C4-2B (cell line): ENCODE measurements around the gene AGTRAP.

ENCODE experiments used
- H3K27ac ChIP-seq: fragments of 450-650 bp; 2 replicates; pipeline ENCODE4 v1.5.1; 2017
- ZFX ChIP-seq: fragments of 450-650 bp; IDR thresholded peaks from 2 replicates; pipeline ENCODE4 v1.6.1; 2017
- TF ChIP-seq, protein P1 (sequence below): fragments of 450-650 bp; conservative IDR thresholded peaks from 2 replicates; pipeline ENCODE4 v1.5.1; 2017; ENCODE audit warnings: mild to moderate bottlenecking

The AGTRAP gene

DNA sequence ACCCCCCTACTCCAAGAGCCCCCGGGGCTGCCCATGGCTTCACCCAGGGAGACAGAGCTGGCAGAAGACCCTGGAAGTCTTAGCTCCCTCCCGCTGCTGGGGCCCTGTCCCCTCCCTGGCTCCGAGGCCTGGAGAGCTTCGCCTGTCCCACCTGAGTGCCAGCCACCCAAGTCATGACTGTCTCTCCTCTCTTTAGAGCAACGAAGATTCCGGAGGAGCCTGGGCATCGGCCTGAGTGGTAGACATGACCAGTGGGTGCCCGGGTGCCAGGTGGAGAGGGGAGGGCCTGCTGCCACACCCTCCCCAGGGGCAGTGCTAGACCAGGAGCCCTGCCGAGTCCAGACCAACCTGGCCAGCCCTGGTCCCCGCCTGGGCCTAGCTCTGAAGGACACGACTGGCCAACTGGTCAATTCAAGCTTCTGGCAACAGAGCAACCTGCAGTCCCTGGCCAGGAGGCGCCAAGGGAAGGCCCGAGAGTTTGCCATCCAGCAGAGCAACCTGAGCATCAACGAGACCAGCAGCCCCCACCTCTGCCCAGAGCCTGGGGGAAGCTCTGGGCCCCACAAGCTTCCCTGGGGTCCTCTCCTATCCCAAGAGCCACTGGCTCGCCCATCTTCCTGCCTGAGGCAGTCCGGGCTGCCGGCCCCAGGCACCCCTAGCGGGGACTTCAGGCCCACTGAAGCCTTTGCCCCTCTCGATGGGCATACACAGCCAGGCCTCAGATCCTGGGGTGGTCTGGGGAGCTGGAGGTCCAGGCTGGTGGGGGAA, 29.9 kb downstream of the AGTRAP start:
- H3K27ac ChIP-seq: no peak overlapping the region
- TF ChIP-seq ZFX: no peak
- TF ChIP-seq, protein P1, sequence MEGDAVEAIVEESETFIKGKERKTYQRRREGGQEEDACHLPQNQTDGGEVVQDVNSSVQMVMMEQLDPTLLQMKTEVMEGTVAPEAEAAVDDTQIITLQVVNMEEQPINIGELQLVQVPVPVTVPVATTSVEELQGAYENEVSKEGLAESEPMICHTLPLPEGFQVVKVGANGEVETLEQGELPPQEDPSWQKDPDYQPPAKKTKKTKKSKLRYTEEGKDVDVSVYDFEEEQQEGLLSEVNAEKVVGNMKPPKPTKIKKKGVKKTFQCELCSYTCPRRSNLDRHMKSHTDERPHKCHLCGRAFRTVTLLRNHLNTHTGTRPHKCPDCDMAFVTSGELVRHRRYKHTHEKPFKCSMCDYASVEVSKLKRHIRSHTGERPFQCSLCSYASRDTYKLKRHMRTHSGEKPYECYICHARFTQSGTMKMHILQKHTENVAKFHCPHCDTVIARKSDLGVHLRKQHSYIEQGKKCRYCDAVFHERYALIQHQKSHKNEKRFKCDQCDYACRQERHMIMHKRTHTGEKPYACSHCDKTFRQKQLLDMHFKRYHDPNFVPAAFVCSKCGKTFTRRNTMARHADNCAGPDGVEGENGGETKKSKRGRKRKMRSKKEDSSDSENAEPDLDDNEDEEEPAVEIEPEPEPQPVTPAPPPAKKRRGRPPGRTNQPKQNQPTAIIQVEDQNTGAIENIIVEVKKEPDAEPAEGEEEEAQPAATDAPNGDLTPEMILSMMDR: no peak

DNA sequence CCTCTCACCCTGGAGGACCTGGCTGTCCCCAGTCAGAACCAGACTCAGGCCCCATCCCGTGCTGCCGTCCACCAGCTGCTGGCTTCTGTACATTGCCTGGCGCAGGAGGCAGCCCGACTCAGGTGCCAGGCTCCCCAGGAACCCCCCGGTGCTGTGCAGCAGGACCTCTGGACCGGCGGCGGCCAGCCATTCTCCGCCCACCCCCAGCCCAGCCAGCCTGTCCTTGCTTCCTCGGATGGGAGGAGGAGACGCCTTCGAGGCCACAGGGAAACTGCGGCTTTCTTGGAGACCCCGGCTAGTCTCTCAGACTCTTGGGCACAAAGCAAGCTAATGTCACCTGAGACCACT, 30.5 kb downstream of the AGTRAP start:
- no peak for TF ChIP-seq ZFX
- TF ChIP-seq, protein P1: no peak
- H3K27ac ChIP-seq: no peak overlapping the region

DNA sequence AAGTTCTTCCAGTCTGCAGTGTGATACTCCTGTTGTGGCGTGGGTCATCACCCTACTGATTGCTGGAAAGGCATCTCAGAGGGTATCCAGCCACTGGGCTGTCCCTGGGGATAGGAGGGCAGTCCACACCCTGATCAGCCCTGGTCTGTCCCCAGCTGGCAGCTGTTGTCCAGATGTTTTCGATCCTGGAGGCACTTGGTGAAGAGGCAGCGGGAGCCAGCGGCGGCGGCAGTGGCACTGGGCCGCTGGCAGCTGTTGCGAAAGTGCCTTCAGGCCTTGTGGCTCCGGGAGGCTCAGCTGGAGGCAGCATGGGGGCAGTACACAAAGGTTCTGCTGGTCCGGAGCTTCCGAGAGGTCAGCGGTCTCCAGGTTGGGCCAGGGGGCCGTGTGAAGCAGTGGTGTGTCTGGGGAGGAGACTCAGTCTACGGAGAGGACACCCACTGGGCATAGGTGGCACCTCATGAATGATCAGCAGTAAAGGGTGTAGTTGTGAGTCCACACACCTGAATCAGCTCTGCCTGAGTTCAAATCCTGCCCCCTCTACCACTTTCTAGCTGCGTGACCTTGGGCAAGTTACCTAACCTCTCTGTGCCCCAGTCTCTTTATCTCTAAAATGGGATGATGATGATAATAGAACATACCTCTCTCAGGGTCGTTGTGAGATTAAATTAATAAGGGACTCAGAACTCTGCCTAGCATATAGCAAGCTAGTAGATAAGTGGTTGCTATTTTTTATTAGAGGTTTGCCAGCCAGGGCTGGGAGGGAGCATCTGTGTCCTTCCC, 32.2 kb downstream of the AGTRAP start:
- H3K27ac ChIP-seq: no peak overlapping the region
- TF ChIP-seq, protein P1: no peak

DNA sequence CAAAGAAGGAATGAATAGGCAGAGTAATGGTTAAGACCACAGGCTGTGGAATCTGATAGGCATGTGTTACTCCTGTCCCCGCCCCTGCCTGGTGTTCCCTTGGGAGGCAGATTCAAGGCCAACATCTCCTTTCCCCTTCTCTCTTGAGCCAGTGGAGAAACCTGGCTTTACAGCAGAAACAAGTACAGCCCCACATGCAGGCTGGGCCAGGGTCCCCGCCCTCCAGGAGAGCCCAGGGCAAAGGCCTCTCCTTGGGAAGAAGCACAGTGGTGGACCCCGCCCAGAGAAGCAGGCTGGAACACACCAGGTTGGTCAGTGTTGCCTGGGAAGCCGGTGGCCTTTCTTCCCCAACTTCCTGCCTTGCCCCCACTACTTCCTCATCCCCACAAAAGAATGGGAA, 32.9 kb downstream of the AGTRAP start:
- no peak for TF ChIP-seq ZFX
- H3K27ac ChIP-seq: no peak overlapping the region

DNA sequence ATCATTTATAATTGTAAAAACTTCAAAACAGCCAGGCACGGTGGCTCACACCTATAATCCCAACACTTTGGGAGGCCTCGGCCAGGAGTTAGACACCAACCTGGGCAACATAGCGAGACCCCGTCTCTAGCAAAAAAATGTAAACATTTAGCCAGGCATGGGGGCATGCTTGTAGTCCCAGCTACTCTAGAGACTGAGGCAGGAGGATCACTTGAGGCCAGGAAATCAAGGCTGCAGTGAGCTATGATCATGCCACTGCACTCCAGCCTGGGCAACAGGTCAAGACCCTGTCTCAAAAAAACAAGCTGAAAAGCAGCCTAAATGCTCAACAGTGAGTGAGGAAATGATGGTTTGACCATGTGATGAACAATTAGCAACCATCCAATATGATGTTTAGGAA, 33.3 kb downstream of the AGTRAP start:
- H3K27ac ChIP-seq: no peak overlapping the region
- no peak for TF ChIP-seq ZFX
- TF ChIP-seq, protein P1: no peak

DNA sequence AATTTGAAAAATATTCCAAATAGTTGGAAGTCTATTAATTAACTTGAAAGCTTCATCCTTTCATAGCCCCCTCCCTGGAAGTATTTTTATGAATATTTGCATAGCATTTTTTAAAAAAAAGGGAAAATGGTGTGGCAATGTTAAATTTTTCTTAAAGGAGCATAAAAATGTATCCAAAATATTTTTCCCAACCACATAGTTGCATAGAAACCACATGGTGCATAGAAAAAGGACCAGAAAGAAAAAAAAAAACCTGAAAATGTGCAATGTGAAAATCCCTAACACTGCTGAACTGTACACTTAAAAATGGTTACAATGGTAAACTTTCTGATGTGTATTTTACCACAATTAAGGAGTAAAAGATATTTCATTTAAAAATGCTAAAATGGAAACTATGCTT, 34.1 kb downstream of the AGTRAP start:
- no peak overlapping the region for H3K27ac ChIP-seq
- TF ChIP-seq, protein P1: no peak
- TF ChIP-seq ZFX: no peak

DNA sequence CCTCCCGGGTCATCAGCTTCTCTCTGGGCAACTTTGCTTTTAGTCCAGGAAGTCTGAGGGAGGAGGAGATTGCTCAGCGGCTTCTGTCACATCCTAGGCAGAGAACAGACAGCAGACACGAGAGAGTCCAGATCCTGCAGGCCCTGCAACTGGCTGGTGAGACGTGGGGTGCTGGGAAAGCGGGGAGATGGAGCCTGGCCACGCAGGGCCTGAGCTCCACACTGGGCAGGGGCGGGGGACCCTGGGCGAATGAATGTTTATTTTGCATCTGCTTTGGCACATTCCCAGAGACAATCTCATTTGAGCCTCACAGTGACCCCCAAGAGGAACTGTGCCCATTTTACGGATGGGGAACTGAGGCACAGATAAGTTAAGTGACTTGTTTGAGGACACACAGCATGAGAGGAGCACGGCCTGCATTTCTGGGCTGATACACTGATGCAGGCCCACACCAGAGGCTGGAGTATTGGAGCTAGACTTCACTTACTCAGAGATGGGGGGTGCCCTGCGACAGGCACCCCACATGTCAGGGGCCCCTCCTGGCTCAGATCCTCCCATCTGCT, 35.6 kb downstream of the AGTRAP start:
- TF ChIP-seq, protein P1: no peak
- TF ChIP-seq ZFX: no peak
- no peak overlapping the region for H3K27ac ChIP-seq
